K562 (cell line): ENCODE results near the gene LHPP. TPM values are rescaled to one million over a fixed set of nuclear protein-coding genes. Genes with fewer than 3 reads are reported as not detected.

Experiments used
- CREBBP ChIP-seq: IDR thresholded peaks from one replicate; pipeline ENCODE4 v1.6.1; 2012; ENCODE audit warnings: low read depth, mild to moderate bottlenecking, control low read depth, inconsistent platforms, low read length
- CREM ChIP-seq: IDR thresholded peaks from 2 replicates; pipeline ENCODE4 v1.6.1; 2014; ENCODE audit warnings: antibody characterized with exemption, low read depth
- KAT8 ChIP-seq: fragments of 450-650 bp; IDR thresholded peaks from 2 replicates; pipeline ENCODE4 v1.6.1; 2016; ENCODE audit warnings: low read depth, mild to moderate bottlenecking
- KDM4B ChIP-seq, 2 experiments: fragments of 450-650 bp in 1 of 2; sonication (generic) in 1 of 2; IDR thresholded peaks; 2 replicates each; pipeline ENCODE4 v1.6.1; 2016 to 2017; ENCODE audit warnings: borderline replicate concordance in 2 of 2, antibody characterized with exemption in 1 of 2, low read depth in 1 of 2, mild to moderate bottlenecking in 1 of 2
- LEF1 ChIP-seq: fragments of 450-650 bp; IDR thresholded peaks from 2 replicates; pipeline ENCODE4 v1.6.1; 2016; ENCODE audit warnings: mild to moderate bottlenecking
- MTA2 ChIP-seq: fragments of 450-650 bp; IDR thresholded peaks from 2 replicates; pipeline ENCODE4 v1.6.1; 2016; ENCODE audit warnings: low read depth
- POLR2G ChIP-seq: fragments of 200-400 bp; formaldehyde crosslinking; IDR thresholded peaks from 2 replicates; pipeline ENCODE4 v1.6.1; 2017; ENCODE audit warnings: low read depth, mild to moderate bottlenecking, antibody characterized with exemption, low read length, moderate library complexity
- RBM14 ChIP-seq: fragments of 200-400 bp; formaldehyde crosslinking; IDR thresholded peaks from 2 replicates; pipeline ENCODE4 v1.6.1; 2018; ENCODE audit warnings: low read depth, mild to moderate bottlenecking, low read length, moderate library complexity, borderline replicate concordance; ENCODE audit not compliant: insufficient read depth
- SMAD4 ChIP-seq: fragments of 250-450 bp; sonication (Bioruptor Pico); conservative IDR thresholded peaks from 2 replicates; pipeline ENCODE4 v1.8.0; 2021; ENCODE audit warnings: inconsistent platforms, mild to moderate bottlenecking, moderate library complexity
- SMARCC2 ChIP-seq: fragments of 450-650 bp; IDR thresholded peaks from 2 replicates; pipeline ENCODE4 v1.6.1; 2017; ENCODE audit warnings: antibody characterized with exemption, moderate library complexity, mild to moderate bottlenecking, low read depth
- ZBTB7A ChIP-seq: IDR thresholded peaks from 2 replicates; pipeline ENCODE4 v1.6.1; 2011; ENCODE audit warnings: low read depth, mild to moderate bottlenecking, low read length, moderate library complexity, borderline replicate concordance; ENCODE audit not compliant: control insufficient read depth
- ZNF3 ChIP-seq: fragments of 250-450 bp; sonication (Bioruptor Pico); IDR thresholded peaks from 2 replicates; pipeline ENCODE4 v1.5.0; 2021; ENCODE audit warnings: mild to moderate bottlenecking, moderate library complexity
- ZNF445 ChIP-seq: fragments of 250-450 bp; sonication (Bioruptor Pico); IDR thresholded peaks from 2 replicates; pipeline ENCODE4 v1.4.0; 2020; ENCODE audit warnings: low read depth, mild to moderate bottlenecking, moderate library complexity
- ZNF75A ChIP-seq: fragments of 450-650 bp; formaldehyde crosslinking; IDR thresholded peaks from 2 replicates; pipeline ENCODE4 v1.4.0; 2020; ENCODE audit warnings: mild to moderate bottlenecking
- ZNF76 ChIP-seq: fragments of 250-450 bp; sonication (Bioruptor Pico); IDR thresholded peaks from 2 replicates; pipeline ENCODE4 v1.4.0; 2020; ENCODE audit warnings: mild to moderate bottlenecking, moderate library complexity, borderline replicate concordance
- polyA plus RNA-seq, 8 experiments: library from polyadenylated mRNA; depleted of rRNA in 4 of 8; stranded (reverse) in 5 of 8; unstranded in 3 of 8; fragments of >200 nt; fragmentation: Nextera tagmentation in 2 of 8; fragmentation: Illumina TruSeq in 1 of 8; extraction: Ambion mirVana in 2 of 8; extraction: Trizol in 1 of 8; gene quantifications; 2 replicates each; pipeline versions ENCODE4 v1.2.1 to v1.2.3, GENCODE V29; 2011 to 2014; ENCODE audit warnings: inconsistent platforms in 1 of 8, missing spikeins in 1 of 8
- total RNA-seq, 7 experiments: library from RNA; depleted of rRNA in 6 of 7; stranded (reverse); fragments of >200 nt in 6 of 7; fragmentation: Illumina TruSeq in 2 of 7; extraction: Trizol in 2 of 7; gene quantifications; 2 replicates each; pipeline versions ENCODE4 v1.2.1 to v1.2.3, GENCODE V29; 2011 to 2021; ENCODE audit warnings: low replicate concordance in 1 of 7
- TF ChIP-seq, protein P1 (sequence below): sonication (generic); formaldehyde crosslinking; IDR thresholded peaks from 2 replicates; pipeline ENCODE4 v1.8.0; 2022; ENCODE audit warnings: mild to moderate bottlenecking, missing genetic modification reagents
- TF ChIP-seq, protein P2 (sequence below), 2 experiments: fragments of 200-800 bp in 1 of 2; sonication (Bioruptor generic) in 1 of 2; sonication (generic) in 1 of 2; formaldehyde crosslinking in 1 of 2; IDR thresholded peaks in 1 of 2; conservative IDR thresholded peaks in 1 of 2; 2 replicates each; pipeline versions ENCODE4 v1.5.0 to v1.6.1; 2016 to 2020; ENCODE audit warnings: missing compliant biosample characterization in 1 of 2, missing genetic modification characterization in 1 of 2, missing genetic modification reagents in 1 of 2
- TF ChIP-seq, protein P3 (sequence below): fragments of 250-450 bp; sonication (Bioruptor Pico); IDR thresholded peaks from 2 replicates; pipeline ENCODE4 v1.4.0; 2020; ENCODE audit warnings: mild to moderate bottlenecking, moderate library complexity
- TF ChIP-seq, protein P4 (sequence below): fragments of 250-450 bp; sonication (Bioruptor Pico); IDR thresholded peaks from 2 replicates; pipeline ENCODE4 v1.5.0; 2020; ENCODE audit warnings: mild to moderate bottlenecking, borderline replicate concordance

LHPP gene
- total and polyA plus RNA-seq, 9 of the 15 experiments (the other 6 are each of a cell fraction or from before 2014, with no cell fraction given): 0.34 to 7.4 (median 3.0) TPM

DNA sequence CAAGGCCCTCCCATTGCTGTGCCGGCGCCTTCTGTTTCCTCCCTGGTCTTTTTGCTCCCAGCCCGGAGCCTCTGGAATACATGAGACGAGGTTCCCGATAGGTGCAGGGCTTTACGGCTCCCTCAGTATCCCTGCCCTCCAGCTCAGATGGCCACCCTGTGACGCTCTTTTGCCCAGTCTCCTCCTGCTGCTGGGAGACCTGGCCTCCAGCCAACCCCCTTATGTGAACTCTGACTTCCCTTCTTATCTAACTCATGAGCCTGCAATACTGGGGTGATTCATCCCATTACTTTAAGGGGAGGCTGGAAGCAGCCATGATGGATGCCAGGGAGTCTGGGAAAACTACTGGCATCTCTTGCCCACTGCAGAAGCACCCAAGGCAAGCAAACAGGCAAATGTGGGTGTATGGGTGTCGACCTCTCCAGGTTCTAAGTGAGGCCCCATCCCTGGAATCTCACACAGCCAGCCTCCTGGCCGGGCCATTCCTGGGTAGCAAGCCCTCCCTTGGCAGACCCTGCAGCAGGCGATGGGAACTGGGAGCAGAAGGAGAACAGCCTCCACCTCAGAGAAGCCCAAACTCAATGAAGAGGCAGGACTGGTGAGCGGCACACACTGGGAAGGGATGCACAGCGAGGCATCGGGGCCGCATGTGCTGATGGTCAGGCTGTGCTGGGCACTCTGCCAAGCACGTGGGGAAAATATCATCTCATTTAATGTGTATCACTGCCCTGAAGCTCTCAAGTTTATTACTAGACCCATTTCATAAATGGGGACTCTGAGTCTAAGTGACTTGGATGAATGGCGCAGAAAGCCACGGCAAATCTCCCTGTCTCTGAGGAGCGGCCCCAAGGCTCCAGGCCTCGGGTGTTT lies 185.1 kb downstream of the LHPP start (continued):
- no peak for TF ChIP-seq ZNF445 (CRISPR knock-in tag)
- TF ChIP-seq, protein P1, sequence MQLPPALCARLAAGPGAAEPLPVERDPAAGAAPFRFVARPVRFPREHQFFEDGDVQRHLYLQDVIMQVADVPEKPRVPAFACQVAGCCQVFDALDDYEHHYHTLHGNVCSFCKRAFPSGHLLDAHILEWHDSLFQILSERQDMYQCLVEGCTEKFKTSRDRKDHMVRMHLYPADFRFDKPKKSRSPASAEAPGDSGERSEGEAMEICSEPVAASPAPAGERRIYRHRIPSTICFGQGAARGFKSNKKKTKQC (CRISPR knock-in tag): no peak
- no peak for TF ChIP-seq CREBBP
- no peak for TF ChIP-seq ZBTB7A
- 0 out of 2 replicates have a peak, but pooled peaks have one; percentile 7 for TF ChIP-seq CREM
- TF ChIP-seq ZNF75A (CRISPR knock-in tag): no peak
- no peak for TF ChIP-seq LEF1
- TF ChIP-seq MTA2: no peak; the same call in 1 of the 2 replicates
- peak; percentile 32; the same call in 1 of the 2 replicates for TF ChIP-seq SMAD4 (CRISPR knock-in tag)
- TF ChIP-seq, protein P2, sequence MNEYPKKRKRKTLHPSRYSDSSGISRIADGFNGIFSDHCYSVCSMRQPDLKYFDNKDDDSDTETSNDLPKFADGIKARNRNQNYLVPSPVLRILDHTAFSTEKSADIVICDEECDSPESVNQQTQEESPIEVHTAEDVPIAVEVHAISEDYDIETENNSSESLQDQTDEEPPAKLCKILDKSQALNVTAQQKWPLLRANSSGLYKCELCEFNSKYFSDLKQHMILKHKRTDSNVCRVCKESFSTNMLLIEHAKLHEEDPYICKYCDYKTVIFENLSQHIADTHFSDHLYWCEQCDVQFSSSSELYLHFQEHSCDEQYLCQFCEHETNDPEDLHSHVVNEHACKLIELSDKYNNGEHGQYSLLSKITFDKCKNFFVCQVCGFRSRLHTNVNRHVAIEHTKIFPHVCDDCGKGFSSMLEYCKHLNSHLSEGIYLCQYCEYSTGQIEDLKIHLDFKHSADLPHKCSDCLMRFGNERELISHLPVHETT (CRISPR knock-in tag; conservative IDR thresholded peaks at IDR 0.05 in 1 of 2, IDR thresholded peaks at IDR 0.05 in 1 of 2): peak in 1 of 2 experiments; percentile 58; a peak in 1 of 4 replicates
- no peak for TF ChIP-seq SMARCC2
- TF ChIP-seq POLR2G: no peak
- TF ChIP-seq RBM14: no peak
- TF ChIP-seq KDM4B (IDR thresholded peaks at IDR 0.05; ENCODE audit: borderline replicate concordance in 2 of 2, low read depth in 1 of 2): no peak
- TF ChIP-seq, protein P3, sequence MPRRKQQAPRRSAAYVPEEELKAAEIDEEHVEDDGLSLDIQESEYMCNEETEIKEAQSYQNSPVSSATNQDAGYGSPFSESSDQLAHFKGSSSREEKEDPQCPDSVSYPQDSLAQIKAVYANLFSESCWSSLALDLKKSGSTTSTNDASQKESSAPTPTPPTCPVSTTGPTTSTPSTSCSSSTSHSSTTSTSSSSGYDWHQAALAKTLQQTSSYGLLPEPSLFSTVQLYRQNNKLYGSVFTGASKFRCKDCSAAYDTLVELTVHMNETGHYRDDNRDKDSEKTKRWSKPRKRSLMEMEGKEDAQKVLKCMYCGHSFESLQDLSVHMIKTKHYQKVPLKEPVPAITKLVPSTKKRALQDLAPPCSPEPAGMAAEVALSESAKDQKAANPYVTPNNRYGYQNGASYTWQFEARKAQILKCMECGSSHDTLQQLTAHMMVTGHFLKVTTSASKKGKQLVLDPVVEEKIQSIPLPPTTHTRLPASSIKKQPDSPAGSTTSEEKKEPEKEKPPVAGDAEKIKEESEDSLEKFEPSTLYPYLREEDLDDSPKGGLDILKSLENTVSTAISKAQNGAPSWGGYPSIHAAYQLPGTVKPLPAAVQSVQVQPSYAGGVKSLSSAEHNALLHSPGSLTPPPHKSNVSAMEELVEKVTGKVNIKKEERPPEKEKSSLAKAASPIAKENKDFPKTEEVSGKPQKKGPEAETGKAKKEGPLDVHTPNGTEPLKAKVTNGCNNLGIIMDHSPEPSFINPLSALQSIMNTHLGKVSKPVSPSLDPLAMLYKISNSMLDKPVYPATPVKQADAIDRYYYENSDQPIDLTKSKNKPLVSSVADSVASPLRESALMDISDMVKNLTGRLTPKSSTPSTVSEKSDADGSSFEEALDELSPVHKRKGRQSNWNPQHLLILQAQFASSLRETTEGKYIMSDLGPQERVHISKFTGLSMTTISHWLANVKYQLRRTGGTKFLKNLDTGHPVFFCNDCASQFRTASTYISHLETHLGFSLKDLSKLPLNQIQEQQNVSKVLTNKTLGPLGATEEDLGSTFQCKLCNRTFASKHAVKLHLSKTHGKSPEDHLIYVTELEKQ: no peak
- TF ChIP-seq KAT8: no peak
- TF ChIP-seq, protein P4, sequence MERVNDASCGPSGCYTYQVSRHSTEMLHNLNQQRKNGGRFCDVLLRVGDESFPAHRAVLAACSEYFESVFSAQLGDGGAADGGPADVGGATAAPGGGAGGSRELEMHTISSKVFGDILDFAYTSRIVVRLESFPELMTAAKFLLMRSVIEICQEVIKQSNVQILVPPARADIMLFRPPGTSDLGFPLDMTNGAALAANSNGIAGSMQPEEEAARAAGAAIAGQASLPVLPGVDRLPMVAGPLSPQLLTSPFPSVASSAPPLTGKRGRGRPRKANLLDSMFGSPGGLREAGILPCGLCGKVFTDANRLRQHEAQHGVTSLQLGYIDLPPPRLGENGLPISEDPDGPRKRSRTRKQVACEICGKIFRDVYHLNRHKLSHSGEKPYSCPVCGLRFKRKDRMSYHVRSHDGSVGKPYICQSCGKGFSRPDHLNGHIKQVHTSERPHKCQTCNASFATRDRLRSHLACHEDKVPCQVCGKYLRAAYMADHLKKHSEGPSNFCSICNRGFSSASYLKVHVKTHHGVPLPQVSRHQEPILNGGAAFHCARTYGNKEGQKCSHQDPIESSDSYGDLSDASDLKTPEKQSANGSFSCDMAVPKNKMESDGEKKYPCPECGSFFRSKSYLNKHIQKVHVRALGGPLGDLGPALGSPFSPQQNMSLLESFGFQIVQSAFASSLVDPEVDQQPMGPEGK (CRISPR knock-in tag): no peak
- no peak for TF ChIP-seq ZNF3 (CRISPR knock-in tag)
- no peak for TF ChIP-seq ZNF76 (CRISPR knock-in tag)
